ENCODE results near the gene GUCA2B. TPM values are rescaled to one million over a fixed set of nuclear protein-coding genes. Genes with fewer than 3 reads are reported as not detected.

GUCA2B gene
- total and polyA plus RNA-seq, 12 donors = not detected

- peak; percentile 53 to 82 (median 66) for DNase-seq
- peaks cover 21 to 41% of the 10 kb centered on the region in 2 donors for H3K4me1 ChIP-seq (replicated peaks in 1 of 2)
- intact Hi-C loops (cut with DNase I) = loop anchor here (10.0 kb wide), 2 partner anchors 161 to 291 kb away; partner anchors contain the start of genes CCDC30 (in 1 of the 2) and FOXJ3 (in 1 of the 2)
- H3K9me3 ChIP-seq (replicated peaks in 1 of 3) = no peaks in the 10 kb centered on the region
- H3K27me3 ChIP-seq = no peaks in the 10 kb centered on the region
- 43 to 54% (median 45%) methylated on average over 8 to 9 of the region's 9 CpGs for WGBS, 4 donors
- peak overlapping the region; percentile 3 to 79 (median 67) for H3K27ac ChIP-seq
- no peak overlapping the region for H3K4me3 ChIP-seq
- TF ChIP-seq CTCF (IDR thresholded peaks at IDR 0.05) (peak; percentile 83 to 96 (median 92)), POLR2A (IDR thresholded peaks at IDR 0.05) (no peak)
- H3K36me3 ChIP-seq (replicated peaks in 1 of 2) = no peaks in the 10 kb centered on the region
Measured at GRCh38 chr1:42173155-42173933, 20.1 kb downstream of the GUCA2B start.

GRCh38 chr1:42173961-42174735, 20.9 kb downstream of the GUCA2B start:
- Histone ChIP-seq H3K27ac (no peak overlapping the region), H3K4me1 (replicated peaks in 1 of 2) (peaks cover 21 to 48% of the 10 kb centered on the region in 2 donors), H3K36me3 (replicated peaks in 1 of 2) (no peaks in the 10 kb centered on the region), H3K27me3 (no peaks in the 10 kb centered on the region), H3K4me3 (no peak overlapping the region), H3K9me3 (replicated peaks in 1 of 3) (no peaks in the 10 kb centered on the region)
- DNase-seq = no peak
- no peak for TF ChIP-seq POLR2A (IDR thresholded peaks at IDR 0.05)
- TF ChIP-seq CTCF (IDR thresholded peaks at IDR 0.05) = no peak
- 84 to 88% (median 86%) methylated on average over 7 to 8 of the region's 8 CpGs for WGBS, 4 donors
- intact Hi-C loops (cut with DNase I) = loop anchor here (10.0 kb wide), 2 partner anchors 161 to 291 kb away; partner anchors contain the start of genes CCDC30 (in 1 of the 2) and FOXJ3 (in 1 of the 2)

- intact Hi-C loops (cut with DNase I) = loop anchor here (5.0 to 10.0 kb wide), 3 partner anchors 157 to 289 kb away; partner anchors contain the start of genes CCDC30 (in 1 of the 2) and FOXJ3 (in 1 of the 2)
- no peak overlapping the region for H3K4me3 ChIP-seq
- 97 to 100% (median 99%) methylated on average over 6 to 7 of the region's 7 CpGs for whole genome bisulfite sequencing, 4 donors
- H3K4me1 ChIP-seq (replicated peaks in 1 of 2) = peaks cover 21 to 48% of the 10 kb centered on the region in 2 donors
- no peak overlapping the region for H3K27ac ChIP-seq
- TF ChIP-seq POLR2A (IDR thresholded peaks at IDR 0.05) = no peak
- TF ChIP-seq CTCF (IDR thresholded peaks at IDR 0.05) = no peak
- no peaks in the 10 kb centered on the region for H3K27me3 ChIP-seq
- no peaks in the 10 kb centered on the region for H3K9me3 ChIP-seq (replicated peaks in 1 of 3)
- no peaks in the 10 kb centered on the region for H3K36me3 ChIP-seq (replicated peaks in 1 of 2)
- DNase-seq = no peak
Measured at GRCh38 chr1:42175314-42176054, 22.3 kb downstream of the GUCA2B start.

Measured in adrenal gland (tissue), 12 donors.